Activated CD8-positive, alpha-beta memory T cell treated with anti-CD3 and anti-CD28 coated beads for 1 hour (primary cell): Measurements from ENCODE around the gene MAPK11.
"Not testable (repeated sequence)": the region's sequence is repeated elsewhere in the genome, so short reads cannot be mapped to it uniquely, and the experiment has no call there.

ENCODE experiments used
- DNase-seq, 2 donors: peaks; one replicate each; pipeline ENCODE4 v3.0.0-alpha.2; 2020; ENCODE audit warnings: low read depth in 1 of 2; ENCODE audit errors: extremely low read depth in 1 of 2

MAPK11 gene

DNA sequence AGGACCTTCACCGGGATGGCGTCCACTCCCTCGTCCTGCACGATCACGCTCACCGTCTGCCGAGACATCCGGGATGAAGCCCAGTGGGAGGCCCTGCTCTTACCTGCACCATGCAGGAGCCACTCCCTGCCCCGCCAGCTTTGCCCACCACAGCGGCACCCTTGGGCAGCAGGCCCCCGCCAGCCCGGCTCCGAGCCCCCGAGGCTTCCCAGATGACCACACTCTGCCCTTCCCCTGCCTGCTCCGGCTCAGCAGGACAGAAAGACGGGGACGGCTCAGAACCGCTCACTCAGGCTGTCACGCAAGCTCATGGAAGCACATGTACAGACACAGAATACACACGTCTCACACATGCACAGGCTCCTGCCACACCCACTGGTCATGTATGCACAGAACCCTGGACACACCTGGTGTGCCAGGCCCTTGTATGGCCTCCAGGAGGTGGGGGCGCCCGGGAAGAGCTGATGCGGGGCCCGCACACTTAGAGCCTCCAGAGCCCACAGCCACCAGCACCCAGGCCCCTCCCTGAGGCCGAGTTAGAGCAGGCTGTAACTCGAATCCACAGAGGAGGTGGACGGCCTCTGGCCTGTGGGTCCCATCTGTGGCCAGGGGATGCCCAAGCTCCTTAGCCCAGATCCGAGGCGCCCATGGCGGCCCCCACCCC, 8.9 kb upstream of the MAPK11 start:
- no peak for DNase-seq

DNA sequence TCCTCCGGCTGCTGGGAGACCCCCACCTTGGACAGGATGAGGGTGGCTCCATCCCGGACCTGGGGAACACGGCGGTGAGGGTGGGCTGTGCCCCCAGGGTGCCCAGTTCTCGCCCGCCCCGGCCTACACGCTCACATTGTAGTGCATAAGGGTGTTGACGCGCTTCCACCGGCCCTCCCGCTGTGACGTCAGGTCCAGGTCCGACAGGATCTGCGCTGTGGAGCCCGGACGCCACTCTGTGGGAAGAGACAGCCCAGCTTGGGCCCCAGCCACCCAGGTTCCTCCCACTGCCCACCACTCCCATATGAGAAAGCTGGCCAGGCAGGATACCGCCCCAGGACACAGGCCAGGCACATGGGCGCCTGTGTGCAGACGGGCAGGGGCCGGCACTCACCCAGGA, 8.3 kb upstream of the MAPK11 start:
- DNase-seq = no peak

DNA sequence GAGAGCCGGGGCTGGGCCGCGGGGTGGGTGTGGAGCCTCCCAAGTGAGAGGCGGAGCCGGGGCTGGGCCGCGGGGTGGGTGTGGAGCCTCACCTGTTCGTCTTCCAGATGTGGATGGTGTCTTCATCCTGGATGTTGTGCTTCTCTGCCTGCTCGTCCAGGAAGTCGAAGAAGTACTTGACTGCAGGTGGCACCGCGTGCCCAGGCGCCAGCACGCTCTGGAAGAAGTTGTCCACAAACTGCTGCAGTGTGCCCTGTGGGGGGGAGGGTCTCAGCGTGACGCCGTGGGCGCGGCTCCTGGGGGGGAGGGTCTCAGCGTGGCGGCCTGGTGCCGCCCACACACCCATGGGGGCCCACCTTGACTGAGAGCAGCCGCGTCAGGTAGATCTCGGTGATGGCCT, 7.6 kb upstream of the MAPK11 start:
- no peak for DNase-seq

DNA sequence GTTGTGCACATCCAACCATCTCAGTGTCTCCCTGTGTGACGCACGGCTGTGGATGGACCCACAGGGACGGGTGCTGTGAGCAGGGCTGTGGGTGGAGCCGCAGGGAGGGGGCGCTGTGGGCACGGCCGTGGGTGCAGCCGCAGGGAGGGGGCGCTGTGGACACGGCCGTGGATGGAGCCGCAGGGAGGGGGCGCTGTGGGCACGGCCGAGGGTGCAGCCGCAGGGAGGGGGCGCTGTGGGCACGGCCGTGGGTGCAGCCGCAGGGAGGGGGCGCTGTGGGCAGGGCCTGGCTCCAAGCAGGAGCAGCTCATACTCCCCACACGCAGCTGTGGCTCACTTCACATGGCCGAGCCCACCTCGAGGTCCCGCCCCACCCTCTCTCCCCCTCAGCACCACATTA, 6.0 kb upstream of the MAPK11 start:
- no peak for DNase-seq

DNA sequence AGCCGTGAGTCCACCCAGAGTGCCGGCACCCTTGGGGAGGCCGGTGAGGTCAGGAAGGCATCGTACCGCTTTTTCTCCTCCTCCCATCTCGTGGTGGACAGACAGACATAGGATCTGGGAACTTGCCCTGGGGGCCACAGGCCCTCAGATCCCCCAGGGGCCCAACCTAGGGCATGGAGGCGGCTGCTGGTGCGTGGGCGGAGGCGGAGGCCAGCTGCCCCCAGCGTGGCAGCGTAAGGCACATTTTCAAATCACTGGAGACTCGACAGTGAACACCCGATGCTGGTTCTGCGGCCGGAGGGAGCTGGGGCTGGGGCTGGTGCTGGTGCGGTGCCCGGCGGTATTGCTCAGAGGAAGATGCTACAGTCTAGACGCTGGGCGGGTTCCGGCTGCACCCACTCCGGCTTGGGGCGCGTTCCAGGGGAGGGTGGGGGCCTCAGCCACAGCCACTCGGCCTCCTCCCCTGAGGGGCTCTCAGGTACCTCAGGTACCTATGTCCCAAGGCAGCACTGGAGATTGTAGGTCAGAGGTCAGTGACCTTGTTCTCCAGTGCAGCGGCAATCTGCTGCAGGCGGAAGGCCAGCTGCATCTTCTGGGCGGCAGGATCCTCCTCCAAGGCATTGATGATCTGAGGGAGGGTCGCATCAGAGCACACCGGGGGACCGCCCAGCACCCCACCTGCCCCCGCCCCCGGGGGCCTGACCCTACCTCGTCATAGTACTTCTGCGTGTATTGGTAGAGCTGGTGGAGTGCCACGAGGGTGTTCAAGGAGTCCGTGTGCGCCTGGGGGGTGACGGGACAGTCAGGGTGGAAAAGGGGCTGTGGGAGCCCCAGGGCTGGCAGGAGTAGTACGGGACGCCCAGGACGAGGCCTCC, 5.2 kb upstream of the MAPK11 start:
- DNase-seq = no peak

DNA sequence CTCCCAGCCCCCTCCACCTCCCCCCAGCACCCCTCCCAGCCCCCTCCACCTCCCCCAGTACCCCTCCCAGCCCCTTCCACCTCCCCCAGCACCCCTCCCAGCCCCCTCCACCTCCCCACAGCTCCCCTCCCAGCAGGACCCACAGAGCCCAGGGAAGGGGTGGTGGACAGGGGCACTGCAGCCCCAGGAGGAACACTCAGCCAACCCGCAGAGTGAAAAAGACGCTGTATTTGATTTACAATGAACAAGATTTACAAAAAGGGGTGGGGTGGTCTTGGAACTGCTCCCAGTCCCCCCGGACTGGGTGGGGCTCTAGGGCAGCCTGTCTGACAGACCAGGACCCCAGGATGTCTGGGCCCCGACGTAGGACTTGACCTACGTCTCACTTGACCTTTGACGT, 4.6 kb upstream of the MAPK11 start:
- DNase-seq = no peak

DNA sequence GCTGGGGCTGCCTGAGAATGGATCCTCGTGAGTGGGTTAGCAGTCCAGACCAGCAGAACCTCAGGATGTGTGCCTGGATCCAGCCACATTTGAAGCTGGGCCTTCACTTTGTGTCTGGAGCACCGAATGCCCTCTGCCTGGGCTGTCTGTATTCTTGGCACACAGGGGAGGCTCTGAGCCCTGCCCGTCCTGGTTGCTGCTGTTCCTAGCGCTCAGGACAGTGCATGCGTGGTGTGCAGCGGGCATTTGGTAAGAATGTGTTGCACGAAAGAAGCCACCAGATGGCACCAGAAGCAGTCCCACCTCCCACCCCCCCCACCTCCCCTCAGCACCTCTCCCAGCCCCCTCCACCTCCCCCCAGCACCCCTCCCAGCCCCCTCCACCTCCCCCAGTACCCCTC, 4.1 kb upstream of the MAPK11 start:
- DNase-seq = no peak

DNA sequence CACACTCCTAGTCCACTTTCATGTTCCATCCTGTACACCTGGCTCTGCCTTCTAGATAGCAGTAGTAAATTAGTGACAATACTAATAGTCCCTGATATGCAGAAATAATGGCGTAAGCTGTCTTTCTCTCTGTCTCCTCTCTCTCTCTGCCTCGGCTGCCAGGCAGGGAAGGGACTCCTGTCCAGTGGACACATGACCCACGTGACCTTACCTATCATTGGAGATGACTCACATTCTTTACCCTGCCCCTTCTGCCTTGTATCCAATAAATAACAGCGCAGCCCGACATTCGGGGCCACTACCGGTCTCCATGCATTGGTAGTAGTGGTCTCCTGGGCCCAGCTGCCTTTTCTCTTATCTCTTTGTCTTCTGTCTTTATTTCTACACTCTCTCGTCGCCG, 3.6 kb upstream of the MAPK11 start:
- not testable (repeated sequence) for DNase-seq

DNA sequence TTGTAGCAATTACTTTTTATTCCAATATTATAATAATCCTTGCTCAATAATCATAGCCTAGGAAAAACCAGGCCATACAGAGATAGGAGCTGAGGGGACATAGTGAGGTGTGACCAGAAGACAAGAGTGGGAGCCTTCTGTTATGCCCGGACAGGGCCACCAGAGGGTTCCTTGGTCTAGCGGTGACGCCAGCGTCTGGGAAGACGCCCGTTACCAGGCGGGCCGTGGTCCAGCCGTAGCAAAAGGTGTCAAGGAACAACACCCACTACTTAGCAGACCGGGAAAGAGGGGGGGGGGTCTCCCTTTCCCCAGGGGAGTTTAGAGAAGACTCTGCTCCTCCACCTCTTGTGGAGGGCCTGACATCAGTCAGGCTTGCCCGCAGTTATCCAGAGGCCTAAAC, 3.2 kb upstream of the MAPK11 start:
- DNase-seq = not testable (repeated sequence)

DNA sequence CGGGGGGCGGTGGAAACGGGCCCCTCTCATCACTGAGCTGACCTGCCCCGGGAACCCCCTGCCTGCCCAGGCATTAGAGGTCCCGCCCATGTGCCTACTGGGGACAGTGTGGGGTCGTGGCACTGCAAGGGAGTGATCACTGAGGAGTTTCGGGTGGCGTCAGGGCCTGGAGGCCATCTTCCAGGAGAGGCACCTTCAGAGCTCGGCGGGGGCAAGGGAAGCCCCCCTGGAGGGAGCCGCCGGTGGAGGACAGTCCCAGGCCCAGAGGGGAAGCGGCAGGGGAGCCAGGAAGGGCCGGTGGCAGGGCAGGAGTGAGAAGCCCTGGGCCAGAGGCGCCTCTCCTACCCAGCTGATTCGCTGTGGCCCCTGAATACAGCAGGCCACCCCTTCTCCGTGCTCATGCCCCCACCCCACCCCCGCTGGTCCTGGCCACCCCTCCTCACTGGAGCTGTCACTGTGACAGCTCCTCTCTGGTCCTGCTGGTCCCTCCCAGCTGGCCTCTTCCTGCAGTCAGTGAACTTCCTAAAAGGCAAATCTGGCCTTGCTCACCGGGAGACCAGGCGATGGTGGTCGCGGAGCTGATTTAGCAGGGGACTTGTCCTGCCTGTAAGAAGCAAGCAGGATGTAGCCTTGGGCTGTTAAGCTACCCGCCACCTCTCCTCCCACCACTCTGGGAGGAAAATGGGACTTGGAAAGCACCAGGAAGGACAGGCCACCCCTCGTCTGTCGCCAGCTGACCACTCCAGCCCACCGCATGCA, 2.0 kb upstream of the MAPK11 start:
- DNase-seq = no peak

DNA sequence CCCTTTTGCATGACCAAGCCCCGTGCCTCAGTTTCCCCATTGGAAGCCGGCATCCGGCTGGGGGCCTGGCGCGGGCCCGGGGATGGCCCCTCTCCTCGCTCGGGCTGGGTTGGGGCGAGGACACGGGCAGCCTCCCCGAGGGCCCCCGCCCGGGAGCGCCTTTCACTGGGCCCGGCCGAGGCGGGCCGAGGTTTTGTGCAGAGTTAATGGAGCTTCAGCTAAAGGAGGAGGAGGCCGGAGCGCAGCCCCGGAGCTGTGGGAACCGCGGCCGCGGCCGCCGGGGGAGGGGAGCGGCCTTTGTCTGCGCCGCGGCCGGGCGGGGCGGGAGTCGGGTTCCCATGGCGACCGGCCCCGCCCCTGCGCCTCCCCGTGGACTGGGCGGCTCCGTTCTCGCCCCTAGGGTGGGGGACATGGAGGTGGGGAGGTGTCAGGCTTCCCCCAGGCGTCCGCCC, 1.4 kb upstream of the MAPK11 start:
- DNase-seq = peak in 1 of 2 donors; percentile 39

DNA sequence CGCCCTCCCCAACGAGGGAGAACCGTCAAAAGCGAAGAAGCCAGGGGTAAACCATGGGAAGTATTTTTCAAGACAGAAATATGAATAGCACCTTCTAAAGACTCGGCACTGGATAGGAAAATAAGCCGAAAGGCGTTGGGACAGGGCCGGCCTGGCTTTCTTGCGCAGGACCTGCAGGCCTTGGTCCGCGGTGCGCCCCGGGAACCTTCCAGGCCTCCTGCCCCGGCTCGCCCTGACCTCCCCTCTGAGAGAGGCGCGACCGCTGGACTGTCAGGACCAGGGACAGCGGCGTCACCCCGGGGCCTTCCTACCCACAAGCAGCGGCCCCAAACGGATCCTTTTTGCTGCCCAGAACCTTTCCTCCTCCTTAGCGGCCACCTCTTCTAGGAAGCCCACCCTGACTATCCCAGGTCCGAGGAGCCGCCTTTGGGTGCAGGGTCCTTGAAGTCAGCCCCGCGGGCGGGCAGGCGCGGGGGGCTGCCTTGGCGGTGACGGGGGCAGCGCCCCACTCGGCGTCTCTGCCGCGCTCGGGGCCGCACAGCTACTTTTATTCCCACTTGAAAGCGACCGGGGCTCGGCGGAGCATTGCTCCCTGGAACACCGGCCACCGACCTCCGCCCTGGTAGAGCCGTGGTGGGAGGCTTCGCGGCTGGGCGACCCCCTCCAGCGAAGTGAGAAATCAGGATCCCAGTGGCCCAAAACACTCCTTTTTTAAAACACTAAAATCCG, 650 bp upstream of the MAPK11 start:
- DNase-seq = peak in 1 of 2 donors; percentile 56

DNA sequence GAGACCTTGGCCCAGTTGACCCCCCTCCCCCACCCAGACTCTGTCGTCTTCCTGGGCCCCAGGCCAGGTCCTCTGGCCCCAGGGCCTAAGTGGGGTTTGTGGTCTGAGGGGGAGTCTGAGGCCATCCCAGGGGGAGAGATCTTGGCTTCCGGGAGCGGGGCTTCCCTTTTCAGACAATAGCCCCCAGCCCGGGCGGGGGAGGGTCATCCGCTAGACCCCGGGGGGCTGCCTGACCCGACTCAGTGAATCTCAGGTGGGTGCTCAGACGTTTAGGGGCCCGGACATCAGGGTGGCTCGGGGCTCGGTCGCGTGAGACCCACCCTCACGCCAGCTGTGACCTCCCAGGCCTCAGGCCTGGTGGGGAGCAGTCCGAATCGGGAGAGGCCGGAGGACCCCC, 609 bp downstream of the MAPK11 start:
- DNase-seq = no peak

DNA sequence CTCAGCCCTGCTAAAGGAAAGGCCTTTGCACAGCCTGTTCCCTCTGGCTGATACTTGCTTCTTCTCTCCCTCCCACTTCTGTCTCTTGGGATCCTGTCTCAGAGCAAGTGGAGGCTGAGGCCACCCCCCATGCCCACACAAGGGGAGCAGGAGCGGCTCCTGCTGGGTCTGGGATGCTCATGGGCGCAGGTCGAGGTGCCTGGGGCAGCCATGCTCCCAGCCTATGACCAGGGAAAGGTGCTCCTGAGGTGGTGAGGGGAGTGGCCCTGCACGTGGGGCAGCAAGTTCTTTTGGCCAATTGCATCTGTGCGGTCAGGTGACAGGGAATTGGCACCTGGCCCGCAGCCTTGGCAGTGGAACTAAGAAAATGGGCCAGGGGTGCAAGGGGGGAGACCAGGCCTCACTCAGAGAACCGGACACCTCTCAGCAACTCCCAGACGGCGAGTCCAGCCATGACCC, 1.5 kb downstream of the MAPK11 start:
- DNase-seq = no peak

DNA sequence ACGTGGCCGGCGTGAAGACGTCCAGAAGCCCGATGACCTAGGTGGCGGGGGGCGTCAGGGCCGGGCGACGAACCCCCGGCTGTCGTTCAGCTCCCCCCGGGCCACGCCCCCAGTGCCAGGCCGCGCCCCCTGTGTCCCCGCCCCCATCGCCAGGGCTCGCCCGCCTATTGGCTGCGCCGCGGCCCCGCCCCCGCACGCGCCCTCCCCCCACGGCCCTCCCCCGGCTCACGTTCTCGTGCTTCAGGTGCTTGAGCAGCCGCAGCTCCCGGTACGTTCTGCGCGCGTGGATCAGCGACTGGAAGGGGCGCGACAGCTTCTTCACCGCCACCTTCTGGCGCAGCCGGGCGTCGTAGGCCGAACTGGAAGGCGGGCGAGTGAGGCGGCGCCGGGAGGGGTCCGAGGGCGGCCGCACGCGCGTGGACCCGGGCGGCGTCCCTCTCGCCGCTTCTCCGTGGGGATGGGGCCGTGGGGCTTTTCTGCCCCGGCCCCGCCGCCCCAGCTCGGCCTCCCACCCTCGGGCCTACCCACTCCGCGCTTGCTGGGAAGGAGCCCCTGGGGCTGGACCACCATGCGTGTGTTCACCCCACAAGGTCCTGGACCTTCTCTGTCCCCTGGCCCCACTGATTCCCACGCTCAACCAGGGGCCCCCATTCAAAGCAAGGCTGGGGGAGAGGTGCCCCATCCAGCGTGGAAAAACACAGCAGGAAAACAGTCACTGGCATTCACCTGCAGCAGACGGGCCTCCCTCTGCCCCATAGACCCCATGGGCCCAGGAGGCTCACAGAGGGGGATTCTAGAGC, 2.4 kb downstream of the MAPK11 start:
- DNase-seq = peak in 1 of 2 donors; percentile 36

DNA sequence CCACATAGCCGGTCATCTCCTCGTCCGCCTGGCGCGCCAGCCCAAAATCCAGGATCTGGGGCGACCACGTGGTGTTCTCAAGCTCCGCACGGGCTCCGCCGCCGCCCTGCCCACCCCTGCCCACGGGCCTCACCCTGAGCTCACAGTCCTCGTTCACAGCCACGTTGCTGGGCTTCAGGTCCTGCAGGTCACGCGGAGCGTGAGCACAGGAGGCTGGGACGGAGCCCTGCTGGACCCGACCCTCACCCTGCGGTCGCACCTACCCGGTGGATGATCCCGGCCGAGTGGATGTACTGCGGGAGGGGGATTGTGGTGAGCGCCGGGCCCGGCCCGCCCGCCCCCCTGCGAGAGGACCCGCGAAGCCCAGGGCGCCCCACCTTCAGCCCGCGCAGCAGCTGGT, 3.2 kb downstream of the MAPK11 start:
- DNase-seq = no peak

DNA sequence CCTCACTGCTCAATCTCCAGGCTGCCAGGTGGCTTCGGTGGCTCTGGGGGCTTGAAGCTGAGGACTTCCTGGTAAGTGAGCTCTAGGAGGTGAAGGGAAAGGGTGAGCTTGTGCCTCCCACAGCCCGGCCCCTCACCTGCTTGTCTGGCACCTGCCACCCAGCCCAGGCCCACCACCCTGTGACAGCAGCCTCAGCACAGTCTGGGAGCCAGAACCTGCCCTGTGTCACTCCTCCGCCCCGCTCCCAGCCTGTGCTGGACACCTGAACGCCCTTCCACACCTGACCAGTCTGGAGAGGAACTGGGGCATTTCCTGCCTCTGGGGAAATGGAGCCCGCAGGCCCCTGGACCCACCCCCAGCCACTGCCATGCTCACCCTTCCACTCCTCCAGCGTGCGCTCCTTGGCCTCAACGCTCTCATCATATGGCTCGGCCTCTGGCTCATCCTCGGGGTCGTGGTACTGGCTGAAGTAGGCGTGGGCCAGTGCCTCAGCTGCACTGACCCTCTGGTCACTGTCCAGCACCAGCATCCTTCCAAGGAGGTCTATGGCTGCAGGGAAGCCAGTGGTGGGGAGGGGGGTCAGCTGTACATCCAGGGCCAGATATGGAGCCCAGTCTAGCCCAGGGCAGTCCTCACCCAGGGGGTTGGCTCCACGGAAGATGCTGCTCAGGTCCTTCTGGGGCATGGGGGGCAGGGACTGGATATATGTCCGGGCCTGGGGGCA, 5.1 kb downstream of the MAPK11 start:
- no peak for DNase-seq

DNA sequence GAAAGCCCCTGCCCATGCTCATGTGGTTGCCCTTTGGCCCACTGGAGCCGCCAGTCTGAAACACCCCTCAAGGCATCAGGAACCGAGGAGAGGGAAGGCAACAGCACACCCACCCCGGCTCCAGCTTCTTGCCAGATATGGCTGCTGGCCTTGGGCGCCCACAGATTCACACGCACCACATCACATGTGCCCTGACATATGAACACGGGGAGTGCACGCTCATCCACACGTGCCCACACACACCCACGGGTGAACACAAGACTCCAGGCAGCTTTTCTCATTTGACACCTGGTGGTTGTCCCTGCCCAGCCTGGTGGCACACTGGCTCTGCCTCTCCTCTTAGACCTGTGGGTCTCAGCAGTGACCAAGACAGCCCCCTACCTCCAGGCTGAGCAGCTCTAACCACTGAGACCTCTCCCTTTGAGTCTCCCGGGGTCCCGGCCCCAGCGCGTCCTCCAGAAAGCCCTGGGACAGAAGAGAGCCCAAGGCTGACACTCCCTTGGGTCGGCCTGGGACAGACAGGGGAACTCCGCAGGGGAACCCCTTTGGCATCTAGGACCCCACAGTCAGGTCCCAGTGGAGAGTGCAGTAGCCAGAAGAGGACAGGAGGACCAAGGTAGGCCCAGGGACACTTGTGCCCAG, 6.0 kb downstream of the MAPK11 start:
- no peak for DNase-seq
